Thyroid gland (tissue), 4 donors: ENCODE measurements around the gene MCM3AP. TPM values are rescaled to one million over a fixed set of nuclear protein-coding genes. Genes with fewer than 3 reads are reported as not detected.
A peak's percentile ranks its signal among the peaks of the same experiment; 100 is the strongest.
"Not testable (repeated sequence)": the region's sequence is repeated elsewhere in the genome, so short reads cannot be mapped to it uniquely, and the experiment has no call there.

Experiments
- DNase-seq, 2 donors: peaks; one replicate each; pipeline ENCODE4 v3.0.0-alpha.2; 2019
- H3K27ac ChIP-seq, 3 donors: fragments of 200-600 bp; sonication (generic); 1 replicate in 2 of 3; 2 replicates in 1 of 3; pipeline ENCODE4 v1.5.1; 2016 to 2019; ENCODE audit warnings: mild to moderate bottlenecking in 1 of 3, moderate library complexity in 1 of 3
- H3K27me3 ChIP-seq: fragments of 200-600 bp; sonication (generic); one replicate; pipeline ENCODE4 v1.5.1; 2019
- H3K36me3 ChIP-seq, 2 donors: fragments of 200-600 bp; sonication (generic); one replicate each; pipeline ENCODE4 v1.5.1; 2016 to 2019
- H3K4me1 ChIP-seq, 2 donors: fragments of 200-600 bp; sonication (generic); one replicate each; pipeline ENCODE4 v1.5.1; 2017 to 2019
- H3K4me3 ChIP-seq, 3 donors: fragments of 200-600 bp; sonication (generic); replicated peaks in 1 of 3; 1 replicate in 2 of 3; 2 replicates in 1 of 3; pipeline ENCODE4 v1.5.1; 2016; ENCODE audit warnings: mild to moderate bottlenecking in 1 of 3
- H3K9me3 ChIP-seq: fragments of 200-600 bp; sonication (generic); one replicate; pipeline ENCODE4 v1.5.1; 2017
- CTCF ChIP-seq, 6 experiments: fragments of 200-600 bp in 3 of 6; fragments of 450-650 bp in 3 of 6; sonication (generic) in 3 of 6; IDR thresholded peaks; one replicate each; pipeline ENCODE4 v1.5.1; 2016 to 2019; ENCODE audit warnings: antibody characterized with exemption in 6 of 6, mild to moderate bottlenecking in 2 of 6, inconsistent platforms in 1 of 6, moderate library complexity in 1 of 6
- POLR2A ChIP-seq, 2 donors: fragments of 450-650 bp; IDR thresholded peaks; one replicate each; pipeline ENCODE4 v1.6.1; 2017; ENCODE audit warnings: antibody characterized with exemption in 2 of 2, mild to moderate bottlenecking in 2 of 2, moderate library complexity in 1 of 2
- WGBS, 2 donors: methylation state at CpG; one replicate each; pipeline ENCODE4 v1.1.5; 2017; 5-methylcytosine and 5-hydroxymethylcytosine counted together
- intact Hi-C: fragments of 100-400 bp; cut with DNase I; formaldehyde crosslinking; loops from one replicate; pipeline ENCODE4 v1.15.1; 2023
- total RNA-seq, 4 donors: library from RNA; depleted of rRNA; stranded (reverse); fragments of >200 nt; gene quantifications; one replicate each; pipeline ENCODE4 v1.2.3, GENCODE V29; 2016

The MCM3AP gene
- total RNA-seq, 4 donors from 2014 or later: 65.7 to 116 (median 81.0) TPM

- TF ChIP-seq POLR2A (IDR thresholded peaks at IDR 0.05) (no peak), CTCF (IDR thresholded peaks at IDR 0.05) (no peak)
- WGBS, 2 donors: 45 to 82% methylated on average over 8 to 12 of the region's 20 CpGs
Observed at GRCh38 chr21:46317710-46318463, 32.5 kb upstream of the MCM3AP start.

GRCh38 chr21:46316708-46317324 is 31.4 kb upstream of the MCM3AP start:
- Histone ChIP-seq H3K4me3 (no peak overlapping the region), H3K4me1 (no peaks in the 10 kb centered on the region), H3K27ac (no peak overlapping the region), H3K27me3 (no peaks in the 10 kb centered on the region), H3K9me3 (no peaks in the 10 kb centered on the region), H3K36me3 (no peaks in the 10 kb centered on the region)
- no peak for DNase-seq
- WGBS, 2 donors: 91 to 98% methylated on average over 13 to 14 of the region's 14 CpGs
- intact Hi-C loops: no loop called here
- TF ChIP-seq POLR2A (IDR thresholded peaks at IDR 0.05) (no peak), CTCF (IDR thresholded peaks at IDR 0.05) (no peak)

More at GRCh38 chr21:46317710-46318463, 32.5 kb upstream of the MCM3AP start:
- H3K27me3 ChIP-seq: no peaks in the 10 kb centered on the region
- no peak overlapping the region for H3K27ac ChIP-seq
- intact Hi-C loops: no loop called here
- H3K4me3 ChIP-seq: no peak overlapping the region
- H3K9me3 ChIP-seq: no peaks in the 10 kb centered on the region
- H3K4me1 ChIP-seq: peaks cover 6 to 9% of the 10 kb centered on the region in 2 donors
- DNase-seq: peak; percentile 25 to 36
- no peaks in the 10 kb centered on the region for H3K36me3 ChIP-seq

GRCh38 chr21:46314441-46315020 is 29.1 kb upstream of the MCM3AP start:
- Histone ChIP-seq H3K4me1 (no peaks in the 10 kb centered on the region), H3K9me3 (no peaks in the 10 kb centered on the region), H3K27ac (no peak overlapping the region), H3K27me3 (no peaks in the 10 kb centered on the region), H3K4me3 (no peak overlapping the region), H3K36me3 (no peaks in the 10 kb centered on the region)
- TF ChIP-seq CTCF (IDR thresholded peaks at IDR 0.05): no peak
- TF ChIP-seq POLR2A (IDR thresholded peaks at IDR 0.05): no peak
- intact Hi-C loops: no loop called here
- no peak for DNase-seq
- WGBS, 2 donors: 96% methylated on average over 14 to 17 of the region's 22 CpGs

- 96 to 98% methylated on average over 5 of the region's 5 CpGs for WGBS, 2 donors
- Histone ChIP-seq H3K4me1 (no peaks in the 10 kb centered on the region), H3K36me3 (no peaks in the 10 kb centered on the region), H3K9me3 (no peaks in the 10 kb centered on the region), H3K4me3 (no peak overlapping the region), H3K27me3 (no peaks in the 10 kb centered on the region), H3K27ac (no peak overlapping the region)
- intact Hi-C loops: no loop called here
- no peak for DNase-seq
- TF ChIP-seq POLR2A (IDR thresholded peaks at IDR 0.05) (no peak), CTCF (IDR thresholded peaks at IDR 0.05) (no peak)
Observed at GRCh38 chr21:46312949-46313348, 27.5 kb upstream of the MCM3AP start.

- no peak for TF ChIP-seq POLR2A (IDR thresholded peaks at IDR 0.05)
- TF ChIP-seq CTCF (IDR thresholded peaks at IDR 0.05): no peak
- H3K27ac ChIP-seq: no peak overlapping the region
- intact Hi-C loops: no loop called here
- no peak for DNase-seq
- no peaks in the 10 kb centered on the region for H3K4me1 ChIP-seq
- no peaks in the 10 kb centered on the region for H3K9me3 ChIP-seq
- no peaks in the 10 kb centered on the region for H3K27me3 ChIP-seq
- H3K36me3 ChIP-seq: no peaks in the 10 kb centered on the region
- no peak overlapping the region for H3K4me3 ChIP-seq
Observed at GRCh38 chr21:46311568-46311967, 26.2 kb upstream of the MCM3AP start.

GRCh38 chr21:46310260-46310659 is 24.8 kb upstream of the MCM3AP start:
- DNase-seq, H3K27ac ChIP-seq, H3K4me3 ChIP-seq, H3K9me3 ChIP-seq, H3K36me3 ChIP-seq, H3K27me3 ChIP-seq, H3K4me1 ChIP-seq, intact Hi-C loops: not testable (repeated sequence)
- 96 to 97% methylated on average over 8 of the region's 8 CpGs for WGBS, 2 donors
